Measurements from ENCODE around the gene ELOVL6. TPM values are rescaled to one million over a fixed set of nuclear protein-coding genes. Genes with fewer than 3 reads are reported as not detected.
"Not testable (repeated sequence)": the region's sequence is repeated elsewhere in the genome, so short reads cannot be mapped to it uniquely, and the experiment has no call there.

ELOVL6 gene
- total and polyA plus RNA-seq, 4 donors, result 0.25 to 6.5 (median 2.7) TPM

DNA sequence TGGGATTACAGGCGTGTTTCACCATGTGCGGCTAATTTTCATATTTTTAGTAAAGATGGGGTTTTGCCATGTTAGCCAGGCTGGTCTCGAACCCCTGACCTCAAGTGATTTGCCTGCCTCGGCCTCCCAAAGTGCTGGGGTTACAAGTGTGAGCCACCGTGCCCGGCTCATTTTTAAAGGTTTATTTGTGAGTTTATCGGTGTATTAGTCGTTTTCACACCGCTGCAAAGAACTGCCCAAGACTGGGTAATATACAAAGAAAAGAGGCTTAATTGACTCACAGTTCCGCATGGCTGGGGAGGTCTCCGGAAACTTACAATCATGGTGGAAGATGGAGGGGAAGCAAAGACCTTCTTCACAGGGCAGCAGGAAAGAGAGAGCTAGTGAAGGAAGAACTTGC is 159.3 kb downstream of the ELOVL6 start:
- WGBS, 2 donors, result 95 to 96% methylated on average over 11 of the region's 11 CpGs
- not testable (repeated sequence) for ATAC-seq (ENCODE audit: low FRiP score)

DNA sequence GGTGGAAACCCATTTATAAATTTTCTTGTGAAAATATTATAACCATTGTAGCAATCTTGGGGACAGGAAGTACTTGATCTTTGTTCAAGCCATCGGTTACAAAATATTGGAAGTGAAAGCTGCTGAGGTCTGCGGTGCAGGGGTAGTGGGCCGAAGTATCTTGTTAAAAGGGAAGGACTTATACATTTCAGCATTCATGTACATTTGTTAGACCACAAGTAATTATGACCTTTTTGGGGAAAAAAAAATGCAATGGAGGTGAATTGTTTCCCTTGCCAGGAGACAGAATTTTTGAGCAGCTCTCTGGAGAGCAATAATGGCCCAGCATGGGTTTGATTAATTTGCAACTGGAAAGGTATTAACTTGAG is 164.4 kb downstream of the ELOVL6 start:
- WGBS, 2 donors, result 36 to 47% methylated on average over 3 of the region's 3 CpGs
- no peaks in the 10 kb centered on the region for H3K4me1 ChIP-seq (ENCODE audit: control insufficient read depth in 1 of 2, insufficient read depth in 2 of 2, low read length in 2 of 2)
- ATAC-seq (ENCODE audit: low FRiP score), result no peak

More for the DNA sequence above, 159.3 kb downstream of the ELOVL6 start:
- H3K4me3 ChIP-seq (ENCODE audit: low read length in 2 of 2); DNase-seq; H3K9me3 ChIP-seq (ENCODE audit: control insufficient read depth, low read length); H3K36me3 ChIP-seq (ENCODE audit: control insufficient read depth in 1 of 2, insufficient read depth in 2 of 2, low read length in 1 of 2); H3K27me3 ChIP-seq (ENCODE audit: control insufficient read depth in 1 of 2, insufficient read depth in 2 of 2, low read length in 1 of 2); intact Hi-C loops (cut with DNase I); H3K4me1 ChIP-seq (ENCODE audit: control insufficient read depth in 1 of 2, insufficient read depth in 2 of 2, low read length in 2 of 2); H3K27ac ChIP-seq (ENCODE audit: low read depth in 1 of 2, low read length in 2 of 2): not testable (repeated sequence)

DNA sequence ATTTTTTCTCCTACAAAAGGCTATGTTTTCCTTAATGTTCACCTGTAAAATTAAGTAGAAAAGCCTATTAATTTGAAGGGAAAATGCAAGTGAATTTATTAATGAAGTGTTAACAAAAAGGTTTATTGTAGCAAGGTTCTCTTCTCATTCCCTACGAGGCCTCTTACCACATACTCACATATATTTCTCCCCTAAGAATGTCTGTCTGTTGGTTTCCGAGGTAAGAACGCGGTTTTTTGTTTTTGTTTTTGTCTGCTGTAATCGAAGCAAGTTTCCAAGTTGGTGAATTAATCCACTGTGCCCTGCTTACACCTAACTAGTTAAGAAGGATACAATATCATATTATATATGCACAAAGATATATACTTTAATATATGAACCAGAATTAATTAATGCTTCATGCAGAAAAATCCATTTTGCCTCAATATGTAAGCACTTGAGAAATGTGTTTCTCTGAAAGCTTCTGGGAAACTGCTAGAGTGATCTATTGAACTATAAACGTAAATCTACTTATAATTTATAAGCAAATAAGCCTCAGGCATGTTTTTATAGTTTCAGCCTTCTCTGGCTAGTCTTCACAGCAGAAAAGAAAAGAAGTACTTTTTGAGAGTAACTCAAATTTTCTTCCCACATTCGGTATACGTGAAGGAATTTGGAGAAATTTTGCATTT is 164.9 kb downstream of the ELOVL6 start:
- Histone ChIP-seq H3K4me1 (ENCODE audit: control insufficient read depth in 1 of 2, insufficient read depth in 2 of 2, low read length in 2 of 2) (no peaks in the 10 kb centered on the region), H3K4me3 (ENCODE audit: low read length in 2 of 2) (no peak overlapping the region), H3K36me3 (ENCODE audit: control insufficient read depth in 1 of 2, insufficient read depth in 2 of 2, low read length in 1 of 2) (no peaks in the 10 kb centered on the region), H3K27me3 (ENCODE audit: control insufficient read depth in 1 of 2, insufficient read depth in 2 of 2, low read length in 1 of 2) (peaks cover 0 to 4% of the 10 kb centered on the region in 2 donors), H3K27ac (ENCODE audit: low read depth in 1 of 2, low read length in 2 of 2) (no peak overlapping the region), H3K9me3 (ENCODE audit: control insufficient read depth, low read length) (peaks cover 3% of the 10 kb centered on the region)
- ATAC-seq (ENCODE audit: low FRiP score) (no peak), DNase-seq (no peak)
- intact Hi-C loops (cut with DNase I), result no loop called here
- 24 to 34% methylated on average over 8 of the region's 8 CpGs for WGBS, 2 donors

More for the DNA sequence above, 164.4 kb downstream of the ELOVL6 start:
- intact Hi-C loops (cut with DNase I), result no loop called here
- Histone ChIP-seq H3K4me3 (ENCODE audit: low read length in 2 of 2) (no peak overlapping the region), H3K9me3 (ENCODE audit: control insufficient read depth, low read length) (peaks cover 3% of the 10 kb centered on the region), H3K36me3 (ENCODE audit: control insufficient read depth in 1 of 2, insufficient read depth in 2 of 2, low read length in 1 of 2) (no peaks in the 10 kb centered on the region), H3K27ac (ENCODE audit: low read depth in 1 of 2, low read length in 2 of 2) (no peak overlapping the region), H3K27me3 (ENCODE audit: control insufficient read depth in 1 of 2, insufficient read depth in 2 of 2, low read length in 1 of 2) (peaks cover 0 to 4% of the 10 kb centered on the region in 2 donors)
- DNase-seq, result peak in 1 of 2 donors; percentile 59

DNA sequence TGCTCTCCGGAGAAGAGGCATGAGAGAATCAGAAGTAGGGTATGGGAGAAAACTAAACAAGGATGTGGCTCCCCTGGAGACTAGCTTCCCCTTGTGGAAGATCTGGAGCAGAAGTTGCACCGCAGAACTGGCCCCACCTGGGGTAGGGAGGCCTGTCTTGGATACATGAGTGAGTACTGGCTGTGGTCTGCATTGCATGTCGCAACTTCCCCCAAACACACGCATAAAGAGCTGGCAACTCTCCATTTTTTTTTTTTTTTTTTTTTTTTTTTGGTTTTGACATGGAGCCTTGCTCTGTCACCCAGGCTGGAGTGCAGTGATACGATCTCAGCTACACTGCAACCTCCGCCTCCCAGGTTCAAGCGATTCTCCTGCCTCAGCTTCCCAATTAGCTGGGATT is 165.8 kb downstream of the ELOVL6 start:
- no peak overlapping the region for H3K27ac ChIP-seq (ENCODE audit: low read depth in 1 of 2, low read length in 2 of 2)
- H3K27me3 ChIP-seq (ENCODE audit: control insufficient read depth in 1 of 2, insufficient read depth in 2 of 2, low read length in 1 of 2), result peaks cover 0 to 4% of the 10 kb centered on the region in 2 donors
- no peaks in the 10 kb centered on the region for H3K4me1 ChIP-seq (ENCODE audit: control insufficient read depth in 1 of 2, insufficient read depth in 2 of 2, low read length in 2 of 2)
- intact Hi-C loops (cut with DNase I), result no loop called here
- H3K36me3 ChIP-seq (ENCODE audit: control insufficient read depth in 1 of 2, insufficient read depth in 2 of 2, low read length in 1 of 2), result no peaks in the 10 kb centered on the region
- DNase-seq (peak in 1 of 2 donors; percentile 56), ATAC-seq (ENCODE audit: low FRiP score) (no peak)
- H3K4me3 ChIP-seq (ENCODE audit: low read length in 2 of 2), result no peak overlapping the region
- 90 to 92% methylated on average over 7 of the region's 7 CpGs for WGBS, 2 donors
- H3K9me3 ChIP-seq (ENCODE audit: control insufficient read depth, low read length), result peaks cover 3% of the 10 kb centered on the region

DNA sequence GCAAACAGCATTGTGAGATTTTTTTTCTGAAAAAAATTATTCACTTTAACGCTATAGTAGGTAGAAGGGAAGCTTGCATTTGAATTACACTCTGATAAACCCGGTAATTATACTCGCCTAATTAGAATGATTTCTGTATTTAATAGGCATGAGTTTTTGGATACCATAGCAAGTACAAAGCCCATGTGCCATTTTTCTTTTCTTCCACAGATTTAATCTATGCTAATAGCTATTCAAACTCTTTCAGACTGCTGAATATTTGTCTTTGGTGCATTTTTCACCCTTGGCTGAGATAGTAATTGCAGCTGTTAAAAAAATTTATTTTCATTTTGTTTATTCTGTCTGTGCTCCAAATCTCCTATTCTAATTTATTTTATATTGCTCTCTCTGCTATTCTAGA is 172.7 kb downstream of the ELOVL6 start:
- intact Hi-C loops (cut with DNase I), result no loop called here
- H3K4me3 ChIP-seq (ENCODE audit: low read length in 2 of 2), result no peak overlapping the region
- no peaks in the 10 kb centered on the region for H3K36me3 ChIP-seq (ENCODE audit: control insufficient read depth in 1 of 2, insufficient read depth in 2 of 2, low read length in 1 of 2)
- H3K9me3 ChIP-seq (ENCODE audit: control insufficient read depth, low read length), result peaks cover 3% of the 10 kb centered on the region
- no peak for DNase-seq
- no peaks in the 10 kb centered on the region for H3K4me1 ChIP-seq (ENCODE audit: control insufficient read depth in 1 of 2, insufficient read depth in 2 of 2, low read length in 2 of 2)
- H3K27ac ChIP-seq (ENCODE audit: low read depth in 1 of 2, low read length in 2 of 2), result no peak overlapping the region
- no peak for ATAC-seq (ENCODE audit: low FRiP score)
- 87 to 90% methylated on average over 3 of the region's 3 CpGs for WGBS, 2 donors
- no peaks in the 10 kb centered on the region for H3K27me3 ChIP-seq (ENCODE audit: control insufficient read depth in 1 of 2, insufficient read depth in 2 of 2, low read length in 1 of 2)

DNA sequence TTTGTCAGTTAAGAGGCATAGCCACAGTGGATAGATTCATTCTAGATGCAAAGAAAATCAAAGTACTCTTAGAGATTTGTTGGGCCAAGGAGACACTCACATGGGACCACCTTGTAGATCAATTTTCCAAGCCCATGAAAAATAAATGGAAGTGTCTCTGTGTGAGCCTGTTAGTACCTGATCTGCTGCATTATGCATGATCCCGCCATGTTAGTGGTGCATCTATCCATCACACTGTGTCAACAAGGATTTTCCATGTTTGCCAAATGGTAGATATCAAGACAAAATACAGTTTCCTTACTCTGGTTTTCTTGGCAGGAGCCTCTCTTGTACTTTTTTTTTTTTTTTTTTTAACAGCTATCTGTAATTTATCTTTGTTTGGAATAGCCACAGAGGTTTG is 173.4 kb downstream of the ELOVL6 start:
- no peak overlapping the region for H3K27ac ChIP-seq (ENCODE audit: low read depth in 1 of 2, low read length in 2 of 2)
- H3K9me3 ChIP-seq (ENCODE audit: control insufficient read depth, low read length), result peaks cover 1% of the 10 kb centered on the region
- no peaks in the 10 kb centered on the region for H3K27me3 ChIP-seq (ENCODE audit: control insufficient read depth in 1 of 2, insufficient read depth in 2 of 2, low read length in 1 of 2)
- H3K36me3 ChIP-seq (ENCODE audit: control insufficient read depth in 1 of 2, insufficient read depth in 2 of 2, low read length in 1 of 2), result no peaks in the 10 kb centered on the region
- 43 to 55% methylated on average over 1 of the region's 1 CpG for WGBS, 2 donors
- no peaks in the 10 kb centered on the region for H3K4me1 ChIP-seq (ENCODE audit: control insufficient read depth in 1 of 2, insufficient read depth in 2 of 2, low read length in 2 of 2)
- intact Hi-C loops (cut with DNase I), result no loop called here
- no peak for ATAC-seq (ENCODE audit: low FRiP score)
- no peak for DNase-seq
- H3K4me3 ChIP-seq (ENCODE audit: low read length in 2 of 2), result no peak overlapping the region

DNA sequence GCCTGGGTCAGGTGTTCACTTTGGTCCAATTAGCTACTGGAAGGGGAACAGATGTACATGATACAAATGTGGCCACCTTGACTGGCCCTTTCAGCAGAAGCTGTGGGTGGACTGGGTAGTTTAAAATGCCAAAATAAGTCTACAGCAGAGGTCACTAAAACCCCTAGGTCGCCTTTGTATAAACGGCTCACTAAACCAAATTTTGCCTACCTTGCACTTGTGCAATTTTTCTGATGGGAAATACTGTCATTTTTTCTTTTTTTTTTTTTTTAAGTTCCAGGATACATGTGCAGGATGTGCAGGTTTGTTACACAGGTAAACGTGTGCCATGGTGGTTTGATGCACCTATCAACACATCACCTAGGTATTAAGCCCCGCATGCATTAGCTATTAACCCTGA is 176.0 kb downstream of the ELOVL6 start:
- Histone ChIP-seq H3K36me3 (ENCODE audit: control insufficient read depth in 1 of 2, insufficient read depth in 2 of 2, low read length in 1 of 2) (no peaks in the 10 kb centered on the region), H3K9me3 (ENCODE audit: control insufficient read depth, low read length) (peaks cover 1% of the 10 kb centered on the region), H3K27me3 (ENCODE audit: control insufficient read depth in 1 of 2, insufficient read depth in 2 of 2, low read length in 1 of 2) (no peaks in the 10 kb centered on the region), H3K4me3 (ENCODE audit: low read length in 2 of 2) (no peak overlapping the region), H3K27ac (ENCODE audit: low read depth in 1 of 2, low read length in 2 of 2) (no peak overlapping the region), H3K4me1 (ENCODE audit: control insufficient read depth in 1 of 2, insufficient read depth in 2 of 2, low read length in 2 of 2) (no peaks in the 10 kb centered on the region)
- no peak for DNase-seq
- WGBS, 2 donors, result 95% methylated on average over 4 of the region's 4 CpGs
- intact Hi-C loops (cut with DNase I), result no loop called here
- ATAC-seq (ENCODE audit: low FRiP score), result no peak

DNA sequence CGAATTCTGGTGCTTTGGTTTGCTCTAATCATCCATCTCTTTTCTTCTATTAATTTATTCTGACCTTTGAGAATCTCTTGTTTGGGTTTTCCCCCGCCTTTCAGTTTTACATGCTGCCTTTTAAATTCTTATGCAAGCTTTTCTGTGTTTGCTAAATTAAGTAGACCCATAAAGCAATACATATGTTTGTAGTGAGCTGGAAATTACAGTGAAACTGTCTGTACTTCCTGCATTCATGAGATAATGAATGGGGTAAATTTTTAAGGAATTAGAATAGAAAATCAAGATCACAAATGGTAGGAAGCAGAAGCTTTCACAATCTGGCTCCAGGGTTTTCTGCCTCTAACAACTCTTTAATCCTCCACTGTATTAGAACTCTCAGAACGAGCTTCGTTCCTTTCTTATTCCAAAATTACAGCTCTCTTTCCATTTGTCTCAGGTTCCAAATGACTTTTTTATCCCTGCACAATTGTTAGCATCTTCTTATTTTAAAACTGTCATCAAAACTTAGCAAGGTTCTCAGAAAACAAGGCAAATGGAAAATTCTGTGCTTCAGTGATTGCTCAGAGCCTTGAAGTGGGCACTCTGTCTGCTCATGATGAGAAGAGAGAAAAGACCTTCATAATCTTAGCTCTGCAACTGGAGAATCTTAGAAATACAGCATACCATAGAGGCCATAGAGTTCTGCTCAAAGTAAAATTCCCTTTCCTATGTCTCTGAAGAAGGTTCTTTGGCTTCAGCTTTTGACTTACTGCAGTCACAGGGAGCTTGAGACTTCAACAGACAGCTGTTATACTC is 177.6 kb downstream of the ELOVL6 start:
- no peak overlapping the region for H3K4me3 ChIP-seq (ENCODE audit: low read length in 2 of 2)
- WGBS, 2 donors, result 74 to 76% methylated on average over 4 of the region's 4 CpGs
- ATAC-seq (ENCODE audit: low FRiP score) (no peak), DNase-seq (no peak)
- no peaks in the 10 kb centered on the region for H3K4me1 ChIP-seq (ENCODE audit: control insufficient read depth in 1 of 2, insufficient read depth in 2 of 2, low read length in 2 of 2)
- intact Hi-C loops (cut with DNase I), result no loop called here
- H3K27me3 ChIP-seq (ENCODE audit: control insufficient read depth in 1 of 2, insufficient read depth in 2 of 2, low read length in 1 of 2), result no peaks in the 10 kb centered on the region
- H3K27ac ChIP-seq (ENCODE audit: low read depth in 1 of 2, low read length in 2 of 2), result no peak overlapping the region
- peaks cover 1% of the 10 kb centered on the region for H3K9me3 ChIP-seq (ENCODE audit: control insufficient read depth, low read length)
- no peaks in the 10 kb centered on the region for H3K36me3 ChIP-seq (ENCODE audit: control insufficient read depth in 1 of 2, insufficient read depth in 2 of 2, low read length in 1 of 2)

DNA sequence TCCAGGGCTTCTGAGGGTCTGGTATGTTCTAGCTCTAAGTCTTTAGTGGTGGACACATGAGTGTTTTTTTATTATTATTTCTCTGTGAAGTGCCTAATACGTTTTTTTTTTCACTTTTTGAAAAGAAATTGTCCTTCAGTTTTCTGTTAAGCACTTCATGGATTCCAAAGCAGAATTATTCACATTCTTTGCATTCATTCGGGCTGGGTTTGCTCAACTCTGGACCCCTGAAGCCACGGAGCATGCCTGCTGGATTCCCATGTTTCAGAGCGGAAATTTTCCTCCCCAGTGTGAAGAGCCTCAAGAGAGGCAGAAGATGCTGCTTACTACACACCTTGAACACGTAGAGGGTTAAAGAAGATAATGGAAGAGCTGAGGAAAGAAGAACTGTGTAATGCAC is 178.3 kb downstream of the ELOVL6 start:
- intact Hi-C loops (cut with DNase I), result no loop called here
- 11 to 19% methylated on average over 5 of the region's 5 CpGs for WGBS, 2 donors
- DNase-seq, result no peak

More for the DNA sequence above, 178.3 kb downstream of the ELOVL6 start:
- Histone ChIP-seq H3K4me3 (ENCODE audit: low read length in 2 of 2) (no peak overlapping the region), H3K4me1 (ENCODE audit: control insufficient read depth in 1 of 2, insufficient read depth in 2 of 2, low read length in 2 of 2) (no peaks in the 10 kb centered on the region), H3K9me3 (ENCODE audit: control insufficient read depth, low read length) (peaks cover 1% of the 10 kb centered on the region), H3K36me3 (ENCODE audit: control insufficient read depth in 1 of 2, insufficient read depth in 2 of 2, low read length in 1 of 2) (no peaks in the 10 kb centered on the region), H3K27me3 (ENCODE audit: control insufficient read depth in 1 of 2, insufficient read depth in 2 of 2, low read length in 1 of 2) (no peaks in the 10 kb centered on the region), H3K27ac (ENCODE audit: low read depth in 1 of 2, low read length in 2 of 2) (no peak overlapping the region)
- no peak for ATAC-seq (ENCODE audit: low FRiP score)

Data from aorta (tissue), 5 donors.